ENCODE results near the gene EXOC4.

Gene EXOC4

GRCh38 chr7:133837224-133837623 is 584.3 kb downstream of the EXOC4 start:
- Histone ChIP-seq H4K8ac (ENCODE audit: low read depth, low read length) (no peak overlapping the region), H3K4me3 (ENCODE audit: low read length in 2 of 2) (no peak overlapping the region), H3K36me3 (replicated peaks in 1 of 2; ENCODE audit: control insufficient read depth in 2 of 2, insufficient read depth in 2 of 2, low read length in 2 of 2) (no peaks in the 10 kb centered on the region), H3K23ac (ENCODE audit: low read depth, low read length, poor library complexity) (no peak overlapping the region), H3K4ac (ENCODE audit: low read length) (no peak overlapping the region), H3K9me3 (replicated peaks in 1 of 2; ENCODE audit: control insufficient read depth in 2 of 2, insufficient read depth in 1 of 2, low read depth in 1 of 2, low read length in 2 of 2) (peaks cover 0 to under 1% of the 10 kb centered on the region in 2 donors), H3K4me2 (ENCODE audit: insufficient read depth, low read length, poor library complexity, severe bottlenecking) (no peak overlapping the region), H3K4me1 (ENCODE audit: control insufficient read depth in 2 of 2, insufficient read depth in 1 of 2, low read depth in 1 of 2, low read length in 2 of 2) (no peaks in the 10 kb centered on the region), H3K79me1 (ENCODE audit: low read depth, low read length) (no peaks in the 10 kb centered on the region), H3K27ac (replicated peaks; ENCODE audit: low read length) (no peak overlapping the region), H2BK120ac (ENCODE audit: low read depth, low read length) (no peak overlapping the region), H2BK15ac (ENCODE audit: low read length) (no peak overlapping the region), H3K27me3 (ENCODE audit: control insufficient read depth in 3 of 3, insufficient read depth in 3 of 3, low read depth in 1 of 3, low read length in 3 of 3) (no peaks in the 10 kb centered on the region), H2AK5ac (ENCODE audit: low read depth, low read length) (no peak overlapping the region), H2BK5ac (ENCODE audit: low read length) (no peak overlapping the region), H3K9ac (ENCODE audit: low read depth, low read length, poor library complexity) (no peak overlapping the region), H3K14ac (ENCODE audit: low read length) (no peak overlapping the region), H4K91ac (ENCODE audit: low read depth, low read length, poor library complexity) (no peak overlapping the region), H3K18ac (ENCODE audit: low read length) (no peak overlapping the region), H2BK12ac (ENCODE audit: low read length) (no peak overlapping the region), H2AFZ (ENCODE audit: low read length) (no peak overlapping the region)
- DNase-seq (ENCODE audit: low spot score) = no peak

- H2BK120ac ChIP-seq (ENCODE audit: low read depth, low read length) = no peak overlapping the region
- H3K23ac ChIP-seq (ENCODE audit: low read depth, low read length, poor library complexity) = no peak overlapping the region
- H2AK5ac ChIP-seq (ENCODE audit: low read depth, low read length) = no peak overlapping the region
- no peak overlapping the region for H4K91ac ChIP-seq (ENCODE audit: low read depth, low read length, poor library complexity)
- no peak overlapping the region for H3K4ac ChIP-seq (ENCODE audit: low read length)
- no peak overlapping the region for H3K27ac ChIP-seq (replicated peaks; ENCODE audit: low read length)
- H2BK12ac ChIP-seq (ENCODE audit: low read length) = no peak overlapping the region
- no peaks in the 10 kb centered on the region for H3K36me3 ChIP-seq (replicated peaks in 1 of 2; ENCODE audit: control insufficient read depth in 2 of 2, insufficient read depth in 2 of 2, low read length in 2 of 2)
- no peaks in the 10 kb centered on the region for H3K79me1 ChIP-seq (ENCODE audit: low read depth, low read length)
- no peak overlapping the region for H3K18ac ChIP-seq (ENCODE audit: low read length)
- H3K27me3 ChIP-seq (ENCODE audit: control insufficient read depth in 3 of 3, insufficient read depth in 3 of 3, low read depth in 1 of 3, low read length in 3 of 3) = no peaks in the 10 kb centered on the region
- H3K14ac ChIP-seq (ENCODE audit: low read length) = no peak overlapping the region
- H3K4me3 ChIP-seq (ENCODE audit: low read length in 2 of 2) = no peak overlapping the region
- H3K4me2 ChIP-seq (ENCODE audit: insufficient read depth, low read length, poor library complexity, severe bottlenecking) = no peak overlapping the region
- DNase-seq (ENCODE audit: low spot score) = no peak
- H2BK15ac ChIP-seq (ENCODE audit: low read length) = no peak overlapping the region
- no peaks in the 10 kb centered on the region for H3K4me1 ChIP-seq (ENCODE audit: control insufficient read depth in 2 of 2, insufficient read depth in 1 of 2, low read depth in 1 of 2, low read length in 2 of 2)
- peaks cover 0 to 3% of the 10 kb centered on the region in 2 donors for H3K9me3 ChIP-seq (replicated peaks in 1 of 2; ENCODE audit: control insufficient read depth in 2 of 2, insufficient read depth in 1 of 2, low read depth in 1 of 2, low read length in 2 of 2)
- no peak overlapping the region for H3K9ac ChIP-seq (ENCODE audit: low read depth, low read length, poor library complexity)
- H2AFZ ChIP-seq (ENCODE audit: low read length) = no peak overlapping the region
- no peak overlapping the region for H4K8ac ChIP-seq (ENCODE audit: low read depth, low read length)
- no peak overlapping the region for H2BK5ac ChIP-seq (ENCODE audit: low read length)
- WGBS, 2 donors (ENCODE audit: extremely low coverage in 2 of 2, insufficient read length in 2 of 2, insufficient replicate concordance in 1 of 2) = no CpG with 5 or more reads among the region's 3 CpGs
These were observed 586.2 kb downstream of the EXOC4 start for GRCh38 chr7:133839121-133839520.

- no peak overlapping the region for H3K4ac ChIP-seq (ENCODE audit: low read length)
- no peak overlapping the region for H3K18ac ChIP-seq (ENCODE audit: low read length)
- H4K91ac ChIP-seq (ENCODE audit: low read depth, low read length, poor library complexity) = no peak overlapping the region
- peaks cover 1% of the 10 kb centered on the region for H3K79me1 ChIP-seq (ENCODE audit: low read depth, low read length)
- H2BK120ac ChIP-seq (ENCODE audit: low read depth, low read length) = no peak overlapping the region
- H2AK5ac ChIP-seq (ENCODE audit: low read depth, low read length) = no peak overlapping the region
- no peak overlapping the region for H3K4me2 ChIP-seq (ENCODE audit: insufficient read depth, low read length, poor library complexity, severe bottlenecking)
- H2BK15ac ChIP-seq (ENCODE audit: low read length) = no peak overlapping the region
- WGBS, 2 donors (ENCODE audit: extremely low coverage in 2 of 2, insufficient read length in 2 of 2, insufficient replicate concordance in 1 of 2) = no CpG with 5 or more reads among the region's 2 CpGs
- H2AFZ ChIP-seq (ENCODE audit: low read length) = no peak overlapping the region
- H2BK5ac ChIP-seq (ENCODE audit: low read length) = no peak overlapping the region
- H4K8ac ChIP-seq (ENCODE audit: low read depth, low read length) = no peak overlapping the region
- H3K4me1 ChIP-seq (ENCODE audit: control insufficient read depth in 2 of 2, insufficient read depth in 1 of 2, low read depth in 1 of 2, low read length in 2 of 2) = peaks cover 0 to 5% of the 10 kb centered on the region in 2 donors
- no peak for DNase-seq (ENCODE audit: low spot score)
- H3K23ac ChIP-seq (ENCODE audit: low read depth, low read length, poor library complexity) = no peak overlapping the region
- peaks cover 0 to 3% of the 10 kb centered on the region in 2 donors for H3K9me3 ChIP-seq (replicated peaks in 1 of 2; ENCODE audit: control insufficient read depth in 2 of 2, insufficient read depth in 1 of 2, low read depth in 1 of 2, low read length in 2 of 2)
- H3K27me3 ChIP-seq (ENCODE audit: control insufficient read depth in 3 of 3, insufficient read depth in 3 of 3, low read depth in 1 of 3, low read length in 3 of 3) = no peaks in the 10 kb centered on the region
- no peak overlapping the region for H2BK12ac ChIP-seq (ENCODE audit: low read length)
- no peak overlapping the region for H3K4me3 ChIP-seq (ENCODE audit: low read length in 2 of 2)
- H3K14ac ChIP-seq (ENCODE audit: low read length) = no peak overlapping the region
- H3K9ac ChIP-seq (ENCODE audit: low read depth, low read length, poor library complexity) = no peak overlapping the region
- H3K36me3 ChIP-seq (replicated peaks in 1 of 2; ENCODE audit: control insufficient read depth in 2 of 2, insufficient read depth in 2 of 2, low read length in 2 of 2) = no peaks in the 10 kb centered on the region
- no peak overlapping the region for H3K27ac ChIP-seq (replicated peaks; ENCODE audit: low read length)
These were observed 590.5 kb downstream of the EXOC4 start for GRCh38 chr7:133843341-133843740.

- H2BK12ac ChIP-seq (ENCODE audit: low read length) = no peak overlapping the region
- H3K27ac ChIP-seq (replicated peaks; ENCODE audit: low read length) = no peak overlapping the region
- no peak overlapping the region for H2AFZ ChIP-seq (ENCODE audit: low read length)
- no peak overlapping the region for H3K4me3 ChIP-seq (ENCODE audit: low read length in 2 of 2)
- H2BK15ac ChIP-seq (ENCODE audit: low read length) = no peak overlapping the region
- peaks cover 0 to 3% of the 10 kb centered on the region in 2 donors for H3K9me3 ChIP-seq (replicated peaks in 1 of 2; ENCODE audit: control insufficient read depth in 2 of 2, insufficient read depth in 1 of 2, low read depth in 1 of 2, low read length in 2 of 2)
- H4K8ac ChIP-seq (ENCODE audit: low read depth, low read length) = no peak overlapping the region
- H2AK5ac ChIP-seq (ENCODE audit: low read depth, low read length) = no peak overlapping the region
- no peak overlapping the region for H2BK5ac ChIP-seq (ENCODE audit: low read length)
- no peak for DNase-seq (ENCODE audit: low spot score)
- H2BK120ac ChIP-seq (ENCODE audit: low read depth, low read length) = no peak overlapping the region
- H3K18ac ChIP-seq (ENCODE audit: low read length) = no peak overlapping the region
- no peak overlapping the region for H3K9ac ChIP-seq (ENCODE audit: low read depth, low read length, poor library complexity)
- no peaks in the 10 kb centered on the region for H3K27me3 ChIP-seq (ENCODE audit: control insufficient read depth in 3 of 3, insufficient read depth in 3 of 3, low read depth in 1 of 3, low read length in 3 of 3)
- no peak overlapping the region for H3K4me2 ChIP-seq (ENCODE audit: insufficient read depth, low read length, poor library complexity, severe bottlenecking)
- H3K4ac ChIP-seq (ENCODE audit: low read length) = no peak overlapping the region
- H3K14ac ChIP-seq (ENCODE audit: low read length) = no peak overlapping the region
- H3K79me1 ChIP-seq (ENCODE audit: low read depth, low read length) = peaks cover 1% of the 10 kb centered on the region
- no peak overlapping the region for H4K91ac ChIP-seq (ENCODE audit: low read depth, low read length, poor library complexity)
- no peaks in the 10 kb centered on the region for H3K36me3 ChIP-seq (replicated peaks in 1 of 2; ENCODE audit: control insufficient read depth in 2 of 2, insufficient read depth in 2 of 2, low read length in 2 of 2)
- H3K4me1 ChIP-seq (ENCODE audit: control insufficient read depth in 2 of 2, insufficient read depth in 1 of 2, low read depth in 1 of 2, low read length in 2 of 2) = peaks cover 0 to 5% of the 10 kb centered on the region in 2 donors
- H3K23ac ChIP-seq (ENCODE audit: low read depth, low read length, poor library complexity) = no peak overlapping the region
These were observed 592.1 kb downstream of the EXOC4 start for GRCh38 chr7:133845005-133845404.
